Fibroblast of lung (primary cell): ENCODE measurements around the gene ARHGEF40. TPM values are rescaled to one million over a fixed set of nuclear protein-coding genes. Genes with fewer than 3 reads are reported as not detected.

Source experiments
- DNase-seq, 2 donors: peaks; one replicate each; pipeline versions ENCODE4 v3.0.0 to v3.0.0-alpha.2; 2010; ENCODE audit warnings: low read depth in 2 of 2
- H2AFZ ChIP-seq: 2 replicates; pipeline ENCODE4 v1.5.1; 2012; ENCODE audit warnings: low read length, control low read depth, inconsistent platforms
- H3K27ac ChIP-seq: 2 replicates; pipeline ENCODE4 v1.5.1; 2011; ENCODE audit warnings: low read length, control low read depth; ENCODE audit not compliant: insufficient read depth
- H3K27me3 ChIP-seq: 2 replicates; pipeline ENCODE4 v1.5.1; 2011; ENCODE audit warnings: mild to moderate bottlenecking, low read length; ENCODE audit not compliant: control insufficient read depth, insufficient read depth
- H3K36me3 ChIP-seq: 2 replicates; pipeline ENCODE4 v1.5.1; 2011; ENCODE audit warnings: low read length; ENCODE audit not compliant: control insufficient read depth, insufficient read depth
- H3K4me1 ChIP-seq: 2 replicates; pipeline ENCODE4 v1.5.1; 2011; ENCODE audit warnings: low read length; ENCODE audit not compliant: control insufficient read depth, insufficient read depth; ENCODE audit errors: extremely low read depth
- H3K4me2 ChIP-seq: 2 replicates; pipeline ENCODE4 v1.5.1; 2011; ENCODE audit warnings: low read length, control low read depth; ENCODE audit not compliant: insufficient read depth; ENCODE audit errors: extremely low read depth
- H3K4me3 ChIP-seq, 4 experiments: fragments of 200-600 bp in 1 of 4; sonication (generic) in 1 of 4; replicated peaks in 1 of 4; 2 replicates each; pipeline ENCODE4 v1.5.1; 2011 to 2016; ENCODE audit warnings: low read length in 4 of 4, low read depth in 3 of 4, mild to moderate bottlenecking in 3 of 4, control low read depth in 2 of 4, inconsistent platforms in 1 of 4, mixed read lengths in 1 of 4; ENCODE audit not compliant: insufficient read depth in 1 of 4; ENCODE audit errors: control extremely low read depth in 1 of 4
- H3K79me2 ChIP-seq: 2 replicates; pipeline ENCODE4 v1.5.1; 2012; ENCODE audit warnings: mild to moderate bottlenecking, low read length, inconsistent platforms; ENCODE audit not compliant: control insufficient read depth, insufficient read depth
- H3K9ac ChIP-seq: 2 replicates; pipeline ENCODE4 v1.5.1; 2011; ENCODE audit warnings: mild to moderate bottlenecking, low read length, control low read depth; ENCODE audit not compliant: insufficient read depth
- H3K9me3 ChIP-seq: 2 replicates; pipeline ENCODE4 v1.5.1; 2012; ENCODE audit warnings: low read depth, low read length; ENCODE audit not compliant: control insufficient read depth, insufficient read depth
- H4K20me1 ChIP-seq: 2 replicates; pipeline ENCODE4 v1.5.1; 2011; ENCODE audit warnings: low read length; ENCODE audit not compliant: control insufficient read depth, insufficient read depth; ENCODE audit errors: extremely low read depth
- CTCF ChIP-seq, 2 donors: IDR thresholded peaks in 1 of 2; conservative IDR thresholded peaks in 1 of 2; 1 replicate in 1 of 2; 2 replicates in 1 of 2; pipeline ENCODE4 v1.5.1; 2011 to 2012; ENCODE audit warnings: low read length in 2 of 2, control low read depth in 1 of 2, inconsistent platforms in 1 of 2, low read depth in 1 of 2, mild to moderate bottlenecking in 1 of 2
- EZH2 ChIP-seq: IDR thresholded peaks from 2 replicates; pipeline ENCODE4 v1.5.1; 2012; ENCODE audit warnings: low read length, control low read depth, mild to moderate bottlenecking; ENCODE audit errors: missing control alignments
- polyA minus RNA-seq: library from RNA; depleted of rRNA, polyadenylated mRNA; stranded (reverse); fragments of >200 nt; gene quantifications from 2 replicates; pipeline ENCODE4 v1.2.3, GENCODE V29; 2011; ENCODE audit warnings: low replicate concordance
- polyA plus RNA-seq, 2 donors: library from polyadenylated mRNA; depleted of rRNA in 1 of 2; stranded (reverse) in 1 of 2; unstranded in 1 of 2; fragments of >200 nt; gene quantifications; 2 replicates each; pipeline ENCODE4 v1.2.1, GENCODE V29; 2011 to 2012; ENCODE audit warnings: missing spikeins in 1 of 2
- total RNA-seq: library from RNA; depleted of rRNA; stranded (reverse); fragments of >200 nt; gene quantifications from 2 replicates; pipeline ENCODE4 v1.2.1, GENCODE V29; 2014

Gene ARHGEF40
- 23.6 and 24.7 TPM in 2 replicates for total RNA-seq
- polyA plus RNA-seq, result 18.2 and 34.6 TPM in 2 replicates
- 16.0 and 24.4 TPM in 2 replicates for polyA plus RNA-seq (2012)
- polyA minus RNA-seq, result 93.2 and 115 TPM in 2 replicates

GRCh38 chr14:21070083-21070609 is at the start of gene ARHGEF40:
Gene ARHGEF40, plus strand, starts transcription at chr14:21070304. Its CDS starts 93 bp downstream, at chr14:21070397.
- Histone ChIP-seq H3K9ac (peak within 1 kb of the TSS; percentile 81), H3K27ac (peak within 1 kb of the TSS; percentile 96), H3K4me2 (peak within 1 kb of the TSS; percentile 96), H3K9me3 (no peaks in the 10 kb centered on the region), H3K4me3 (peak within 1 kb of the TSS; percentile 64 to 74 (median 66)), H2AFZ (peak within 1 kb of the TSS; percentile 17), H3K27me3 (no peaks in the 10 kb centered on the region), H3K79me2 (peaks cover 2% of the 10 kb centered on the region), H4K20me1 (no peaks in the 10 kb centered on the region), H3K4me1 (peaks cover 11% of the 10 kb centered on the region), H3K36me3 (peaks cover 10% of the 10 kb centered on the region)
- TF ChIP-seq CTCF (conservative IDR thresholded peaks at IDR 0.05 in 1 of 2, IDR thresholded peaks at IDR 0.05 in 1 of 2; ENCODE audit: low read depth in 1 of 2, low read length in 2 of 2), result no peak
- no peak for TF ChIP-seq EZH2
- DNase-seq, result peak; percentile 41 to 58

GRCh38 chr14:21020977-21021545 is 49.0 kb upstream of the ARHGEF40 start:
- no peak overlapping the region for H3K9ac ChIP-seq
- H3K4me1 ChIP-seq, result no peaks in the 10 kb centered on the region
- no peaks in the 10 kb centered on the region for H4K20me1 ChIP-seq
- no peak overlapping the region for H3K4me2 ChIP-seq
- H3K9me3 ChIP-seq, result no peaks in the 10 kb centered on the region
- no peaks in the 10 kb centered on the region for H3K79me2 ChIP-seq
- TF ChIP-seq CTCF (conservative IDR thresholded peaks at IDR 0.05 in 1 of 2, IDR thresholded peaks at IDR 0.05 in 1 of 2; ENCODE audit: low read depth in 1 of 2, low read length in 2 of 2), result no peak
- no peak for TF ChIP-seq EZH2
- no peak for DNase-seq
- H3K4me3 ChIP-seq, result no peak overlapping the region
- H3K27ac ChIP-seq, result no peak overlapping the region
- H3K27me3 ChIP-seq, result peaks cover 48% of the 10 kb centered on the region
- H3K36me3 ChIP-seq, result no peaks in the 10 kb centered on the region
- no peak overlapping the region for H2AFZ ChIP-seq

GRCh38 chr14:21022686-21023085 is 47.4 kb upstream of the ARHGEF40 start:
- no peaks in the 10 kb centered on the region for H3K9me3 ChIP-seq
- no peaks in the 10 kb centered on the region for H3K4me1 ChIP-seq
- H4K20me1 ChIP-seq, result no peaks in the 10 kb centered on the region
- H3K4me3 ChIP-seq, result no peak overlapping the region
- DNase-seq, result no peak
- H3K36me3 ChIP-seq, result no peaks in the 10 kb centered on the region
- no peak overlapping the region for H3K27ac ChIP-seq
- H3K4me2 ChIP-seq, result no peak overlapping the region
- no peak overlapping the region for H3K9ac ChIP-seq
- no peak overlapping the region for H2AFZ ChIP-seq
- no peaks in the 10 kb centered on the region for H3K79me2 ChIP-seq
- TF ChIP-seq CTCF (conservative IDR thresholded peaks at IDR 0.05 in 1 of 2, IDR thresholded peaks at IDR 0.05 in 1 of 2; ENCODE audit: low read depth in 1 of 2, low read length in 2 of 2), result no peak
- TF ChIP-seq EZH2, result no peak
- peaks cover 56% of the 10 kb centered on the region for H3K27me3 ChIP-seq
